ENCODE results near the gene SSTR5.

SSTR5 gene

DNA sequence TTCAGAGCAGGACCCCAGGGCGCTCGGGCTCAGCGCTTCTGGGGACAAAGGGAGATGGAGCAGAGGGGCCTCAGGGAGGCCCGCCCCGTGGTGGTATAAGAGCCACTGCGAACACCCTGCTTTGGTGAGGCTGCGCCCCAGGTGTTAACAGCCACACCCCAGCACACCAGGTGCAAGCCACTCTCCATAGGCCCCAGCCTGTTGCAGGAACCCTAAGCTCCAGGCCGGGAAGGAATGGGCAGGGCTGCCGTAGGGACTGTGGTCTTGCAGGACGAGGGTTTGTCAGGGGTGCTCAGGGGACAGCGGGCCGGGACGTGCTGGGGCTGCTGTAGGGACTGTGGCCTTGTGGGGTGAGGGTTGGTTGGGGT, 17.0 kb upstream of the SSTR5 start:
- no peak for DNase-seq (ENCODE audit: low spot score)

DNA sequence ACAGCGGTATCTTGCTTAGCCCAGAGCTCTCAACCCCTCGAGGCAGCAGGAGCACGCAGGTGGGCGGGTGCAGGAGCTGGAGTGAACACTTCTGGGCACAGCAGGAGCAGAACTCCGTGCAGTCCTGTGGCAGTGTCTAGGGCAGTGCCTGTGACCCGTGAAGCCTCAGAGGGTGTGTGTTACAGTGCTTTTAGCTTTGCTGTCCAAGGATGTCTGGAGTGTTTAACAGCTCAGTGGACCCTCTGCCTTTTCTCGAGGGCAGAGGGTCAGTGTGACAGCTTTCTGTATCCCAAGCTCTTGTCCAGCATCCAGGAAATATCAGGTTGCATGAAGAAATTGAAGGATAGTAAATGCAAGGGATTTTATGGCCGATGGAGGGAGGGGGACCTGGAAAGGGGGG, 16.4 kb upstream of the SSTR5 start:
- DNase-seq (ENCODE audit: low spot score), result no peak

- DNase-seq (ENCODE audit: low spot score), result no peak
These were observed 15.2 kb upstream of the SSTR5 start for GRCh38 chr16:1057252-1057932.

- no peak for DNase-seq (ENCODE audit: low spot score)
These were observed 14.3 kb upstream of the SSTR5 start for GRCh38 chr16:1058216-1058615.

- no peak for DNase-seq (ENCODE audit: low spot score)
These were observed 13.2 kb upstream of the SSTR5 start for GRCh38 chr16:1059310-1059709.

DNA sequence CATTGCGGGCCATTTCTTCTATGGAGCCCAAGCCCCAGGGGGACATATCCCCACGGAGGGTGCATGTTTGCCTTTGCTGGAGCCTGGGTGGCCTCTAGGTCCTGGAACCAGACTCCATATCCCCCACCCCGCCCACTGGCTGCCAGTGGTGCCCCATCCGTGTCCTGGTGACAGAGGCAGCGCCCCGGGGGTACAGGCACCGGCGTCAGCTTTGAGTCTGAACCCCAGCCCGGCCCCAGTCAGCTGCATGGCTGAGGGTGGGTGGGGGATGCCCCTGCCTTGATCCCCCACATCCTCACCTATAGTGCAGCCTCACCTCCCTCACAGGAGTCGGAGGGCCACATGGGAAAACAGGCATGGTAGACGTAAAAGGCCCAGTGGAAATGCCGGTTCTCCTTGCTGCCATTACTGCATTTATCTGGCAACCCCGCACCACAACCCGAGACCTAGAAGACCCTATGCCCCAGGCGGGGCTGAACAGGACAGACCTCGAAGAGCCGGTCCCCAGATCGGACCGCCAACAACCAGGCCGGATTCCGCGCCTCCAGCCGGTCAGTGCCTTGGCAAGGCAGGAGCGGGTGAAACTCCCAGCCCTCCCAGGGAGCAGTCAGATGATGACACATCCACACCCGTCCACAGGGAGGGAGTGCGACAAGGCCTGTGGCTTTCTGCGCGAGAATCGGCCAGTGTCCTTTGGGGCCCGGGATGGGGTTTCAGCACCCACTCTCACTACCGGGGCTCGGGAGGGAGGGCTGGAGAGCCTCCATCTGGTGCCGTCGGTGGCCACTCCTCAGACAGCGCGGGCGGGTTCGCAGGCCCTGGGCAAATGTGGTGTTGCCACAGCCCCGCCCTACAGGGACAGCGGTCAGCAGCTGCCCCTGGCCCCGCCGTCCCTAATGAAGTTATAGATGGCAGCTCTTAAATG, 11.9 kb upstream of the SSTR5 start:
- no peak for DNase-seq (ENCODE audit: low spot score)

DNA sequence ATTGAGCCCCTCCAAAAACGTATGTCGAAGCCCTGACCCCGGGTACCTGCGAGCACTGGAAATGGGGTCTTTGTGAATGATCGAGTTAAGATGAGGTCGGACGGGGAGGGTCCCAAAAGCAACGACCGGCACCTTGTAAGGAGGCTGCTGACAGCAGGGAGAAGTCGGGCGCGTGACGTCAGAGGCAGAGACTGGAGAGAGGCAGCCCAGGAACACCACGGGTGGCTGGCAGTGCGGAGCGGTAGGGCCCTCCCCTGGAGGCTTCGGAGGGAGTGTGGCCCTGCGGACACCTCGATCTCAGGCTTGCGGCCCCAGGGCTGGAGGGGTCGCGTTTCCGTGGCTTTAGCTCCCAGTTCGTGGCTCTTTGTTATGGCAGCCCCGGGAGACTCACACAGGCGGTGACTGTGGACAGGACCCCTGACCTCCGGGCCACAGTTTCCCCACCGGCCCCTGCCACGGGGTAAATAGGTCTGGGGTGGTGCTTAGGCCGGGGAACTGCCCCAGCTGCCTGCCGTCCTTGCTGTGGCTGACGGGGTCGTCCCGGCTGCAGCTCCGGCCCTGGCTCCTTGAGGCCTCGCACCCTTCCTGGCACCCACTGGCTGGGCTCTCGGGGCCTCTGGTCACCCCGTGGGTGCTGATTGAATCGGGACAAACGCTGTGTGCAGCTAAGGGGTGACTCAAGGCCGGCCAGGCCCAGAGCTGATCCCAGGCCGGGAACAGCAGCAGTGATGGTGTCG, 10.6 kb upstream of the SSTR5 start:
- DNase-seq (ENCODE audit: low spot score), result no peak

DNA sequence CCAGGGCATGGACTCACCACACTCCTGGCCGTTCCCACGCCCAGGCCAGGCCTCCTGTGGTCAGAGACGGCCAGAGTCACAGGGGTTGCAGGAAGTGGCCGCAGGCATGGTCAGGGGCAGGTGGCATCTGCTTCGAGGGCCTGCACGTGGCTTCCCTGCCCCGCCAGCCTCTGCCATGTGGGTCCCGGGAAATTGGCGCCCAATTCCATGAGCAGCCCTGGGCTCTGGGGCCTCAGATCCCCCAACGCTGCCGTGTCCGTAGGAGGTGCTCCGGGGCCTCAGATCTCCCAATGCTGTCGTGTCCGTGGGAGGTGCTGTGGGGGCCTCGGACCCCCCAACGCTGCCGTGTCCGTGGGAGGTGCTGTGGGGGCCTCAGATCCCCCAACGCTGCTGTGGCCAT, 9.7 kb upstream of the SSTR5 start:
- DNase-seq (ENCODE audit: low spot score), result no peak

GRCh38 chr16:1063728-1064127, 8.8 kb upstream of the SSTR5 start:
- no peak for DNase-seq (ENCODE audit: low spot score)

- DNase-seq (ENCODE audit: low spot score), result no peak
These were observed 6.9 kb upstream of the SSTR5 start for GRCh38 chr16:1065469-1066128.

DNA sequence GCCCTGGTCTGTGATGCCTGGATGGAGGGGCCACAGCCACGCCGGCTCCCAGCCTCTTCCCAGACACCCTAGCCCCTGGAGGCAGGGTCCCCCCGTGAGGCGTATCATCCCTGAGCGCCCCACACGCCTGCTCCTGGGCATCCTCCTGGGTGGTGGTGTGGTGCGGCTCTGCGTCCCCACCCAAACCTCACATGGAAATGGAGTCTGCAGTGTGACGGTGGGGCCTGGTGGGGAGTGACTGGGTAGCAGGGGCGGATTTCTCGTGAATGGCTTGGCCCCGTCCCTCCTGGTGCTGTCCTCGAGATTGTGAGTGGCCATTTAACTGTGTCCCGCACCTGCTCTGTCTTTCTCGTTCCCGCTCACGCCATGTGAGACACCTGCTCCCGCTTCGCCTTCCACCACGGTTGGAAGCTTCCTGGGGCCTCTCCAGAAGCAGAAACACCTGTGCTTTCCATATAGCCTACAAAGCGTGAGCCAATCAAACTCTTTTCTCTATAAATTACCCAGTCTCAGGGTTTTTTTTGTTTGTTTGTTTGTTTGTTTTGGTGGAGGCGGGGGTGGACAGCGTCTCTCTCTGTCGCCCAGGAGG, 5.9 kb upstream of the SSTR5 start:
- DNase-seq (ENCODE audit: low spot score), result no peak

GRCh38 chr16:1067629-1068028, 4.9 kb upstream of the SSTR5 start:
- no peak for DNase-seq (ENCODE audit: low spot score)

DNA sequence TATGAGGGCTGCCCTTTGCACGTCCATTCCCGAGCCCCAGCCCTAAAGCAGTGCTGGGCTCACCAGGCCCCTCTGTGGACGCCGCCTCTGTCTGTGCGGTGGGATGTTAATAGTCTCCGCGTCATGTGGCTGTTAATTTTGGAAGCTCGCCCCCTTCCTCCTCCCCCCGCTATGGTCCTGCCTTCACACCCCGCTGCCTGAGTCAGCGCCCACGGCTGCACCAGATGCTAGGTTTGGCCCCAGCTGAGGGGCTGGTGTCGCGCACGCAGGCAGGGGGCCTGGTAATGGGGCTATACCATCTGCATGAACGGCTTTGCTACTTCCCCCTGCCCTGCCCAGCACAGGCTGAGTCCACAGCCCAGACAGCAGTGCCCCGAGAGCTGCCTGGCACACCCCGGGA, 4.1 kb upstream of the SSTR5 start:
- no peak for DNase-seq (ENCODE audit: low spot score)

DNA sequence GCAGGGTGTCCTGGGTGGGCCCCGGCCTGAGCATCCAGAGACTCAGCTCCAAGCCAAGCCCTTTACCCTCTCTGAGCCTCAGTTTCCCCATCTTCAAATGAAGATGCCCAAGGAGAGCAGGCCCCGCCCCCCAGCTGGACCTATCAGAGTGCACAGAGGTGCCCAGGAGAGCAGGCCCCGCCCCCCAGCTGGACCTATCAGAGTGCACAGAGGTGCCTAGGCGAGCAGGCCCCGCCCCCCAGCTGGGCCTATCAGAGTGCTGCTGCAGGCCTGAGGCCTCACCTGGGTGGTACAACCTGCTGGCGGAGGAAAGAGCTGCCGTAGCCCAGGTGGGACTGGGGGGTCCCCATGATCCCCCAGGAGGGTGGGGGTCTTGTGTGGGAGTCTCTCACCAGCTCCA, 3.4 kb upstream of the SSTR5 start:
- no peak for DNase-seq (ENCODE audit: low spot score)

DNA sequence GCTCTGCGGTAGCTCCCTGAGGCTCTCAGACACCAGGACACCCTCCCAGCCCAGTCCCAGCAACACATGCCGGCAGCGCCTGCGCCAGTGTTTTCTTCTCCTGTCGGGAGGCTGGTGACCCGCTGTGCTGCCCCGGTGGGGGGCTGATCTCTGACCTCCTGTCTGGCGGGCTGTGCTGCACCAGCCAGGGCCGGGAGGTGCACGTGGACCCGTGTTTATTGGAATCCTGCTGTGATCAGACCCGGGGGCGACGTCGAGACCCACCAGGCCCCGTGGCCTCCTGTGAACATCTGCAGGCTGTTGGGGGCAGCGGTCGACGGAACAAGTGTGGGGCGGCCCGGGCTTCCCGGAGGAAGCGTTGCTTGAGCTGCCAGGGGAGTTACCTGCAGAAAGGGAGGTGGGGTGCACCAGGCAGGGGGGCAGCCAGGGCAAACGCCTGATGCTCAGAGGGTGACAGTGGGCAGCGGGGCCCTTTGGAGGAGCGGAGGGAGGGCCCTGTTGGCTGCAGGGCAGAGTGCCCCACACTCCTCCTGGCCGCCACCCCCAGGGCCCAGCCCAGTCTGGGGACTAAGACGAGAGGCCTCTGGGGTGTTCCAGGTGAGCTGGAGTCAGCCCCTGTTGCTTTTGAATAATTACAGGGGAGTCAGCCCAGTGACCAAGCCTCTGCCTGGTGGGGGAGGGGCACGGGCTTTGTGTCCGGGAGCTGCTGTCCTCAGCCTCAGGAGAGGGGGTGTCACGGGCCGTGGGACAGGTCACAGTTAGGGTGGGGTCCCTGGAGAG, 2.3 kb upstream of the SSTR5 start:
- DNase-seq (ENCODE audit: low spot score), result no peak

DNA sequence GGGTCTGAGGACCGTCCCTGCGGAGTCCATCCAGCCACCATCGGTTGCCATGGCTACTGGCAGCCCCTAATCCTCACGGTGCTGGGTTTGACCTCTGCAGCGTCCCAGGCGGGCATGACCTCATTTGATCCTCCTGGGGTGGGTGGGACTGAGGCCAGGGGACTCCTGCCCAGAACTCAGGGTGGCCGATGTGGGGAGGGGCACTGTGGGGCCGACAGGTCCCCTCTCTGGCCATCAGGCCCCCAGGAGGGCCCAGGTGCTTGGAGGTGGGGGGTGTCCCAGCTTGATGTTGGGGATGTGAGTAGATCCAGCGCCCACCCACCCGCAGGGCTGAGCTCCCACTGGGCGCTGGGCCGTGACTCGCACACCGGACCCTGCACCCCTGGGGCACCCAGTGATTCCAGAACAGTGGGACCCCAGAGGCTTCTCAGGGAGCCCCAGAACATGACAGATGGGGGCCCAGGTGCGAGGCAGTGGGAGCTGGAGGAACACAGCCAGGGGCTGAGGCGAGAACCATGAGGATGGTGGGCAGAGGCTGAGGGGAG, 1.6 kb upstream of the SSTR5 start:
- no peak for DNase-seq (ENCODE audit: low spot score)

DNA sequence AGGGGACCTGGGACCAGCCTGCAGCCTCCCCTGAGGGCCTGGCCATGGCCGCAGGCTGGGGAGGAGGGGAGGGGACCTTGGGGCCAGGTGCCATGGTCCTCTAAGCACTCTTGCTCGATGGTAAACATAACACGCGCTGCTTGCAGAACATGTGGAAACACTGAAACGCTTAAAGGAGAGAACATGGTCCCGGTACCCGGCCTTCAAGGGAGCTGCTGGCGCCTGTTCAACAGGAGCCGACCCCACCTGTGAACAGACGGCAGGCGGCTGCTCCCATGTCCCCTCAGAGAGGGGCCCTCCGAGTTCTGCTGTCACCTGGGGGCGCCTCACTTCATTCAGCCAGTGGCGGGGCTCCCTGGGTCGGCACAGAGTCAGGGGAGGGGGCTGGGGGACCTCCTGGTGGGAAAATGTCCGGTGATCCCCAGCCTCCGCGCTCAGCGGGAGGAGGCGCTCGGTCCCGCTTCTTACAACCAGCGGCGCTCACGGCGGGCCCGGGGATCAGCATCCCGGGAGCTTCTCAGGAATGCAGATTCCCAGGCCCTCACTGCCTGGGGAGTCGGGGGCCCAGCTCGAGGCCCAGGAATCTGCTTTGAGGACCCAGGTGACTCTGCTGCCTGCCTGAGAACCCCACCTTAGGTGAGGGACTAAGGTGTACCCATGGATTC, 854 bp upstream of the SSTR5 start:
- no peak for DNase-seq (ENCODE audit: low spot score)

DNA sequence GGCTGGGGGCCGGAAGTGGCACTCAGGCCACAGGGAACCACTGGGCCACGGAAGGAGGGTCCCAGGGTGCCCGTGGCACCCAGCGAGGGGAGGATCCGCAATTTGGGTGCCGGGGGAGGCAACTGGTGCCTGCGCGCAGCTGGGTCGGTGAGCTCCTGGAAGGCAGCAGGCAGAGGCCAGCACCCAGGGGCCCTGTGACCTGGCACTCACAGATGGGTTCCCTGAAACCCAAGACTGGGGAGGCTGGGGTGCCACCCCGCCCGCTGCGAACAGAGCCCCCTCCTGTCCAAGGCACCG, 663 bp downstream of the SSTR5 start:
- DNase-seq (ENCODE audit: low spot score), result no peak

GRCh38 chr16:1073566-1074378, 1.2 kb downstream of the SSTR5 start:
- DNase-seq (ENCODE audit: low spot score), result no peak

- DNase-seq (ENCODE audit: low spot score), result no peak
These were observed 1.8 kb downstream of the SSTR5 start for GRCh38 chr16:1074379-1074649.
